GM23248 (cell line): ENCODE measurements around the gene HMGXB3. TPM values are rescaled to one million over a fixed set of nuclear protein-coding genes. Genes with fewer than 3 reads are reported as not detected.
"Not testable (repeated sequence)": the region's sequence is repeated elsewhere in the genome, so short reads cannot be mapped to it uniquely, and the experiment has no call there.

Experiments
- DNase-seq: peaks from one replicate; pipeline ENCODE4 v3.0.0-alpha.2; 2015
- H2AFZ ChIP-seq: fragments of 200-600 bp; sonication (generic); 2 replicates; pipeline ENCODE4 v1.6.1; 2016; ENCODE audit warnings: antibody characterized with exemption
- H3F3A ChIP-seq: fragments of 200-600 bp; sonication (generic); 2 replicates; pipeline ENCODE4 v1.6.1; 2016; ENCODE audit warnings: mild to moderate bottlenecking, antibody characterized with exemption, mixed run types; ENCODE audit not compliant: insufficient read depth
- H3K27ac ChIP-seq: fragments of 200-600 bp; sonication (generic); 2 replicates; pipeline ENCODE4 v1.5.1; 2016; ENCODE audit warnings: mild to moderate bottlenecking
- H3K27me3 ChIP-seq: fragments of 200-600 bp; sonication (generic); replicated peaks from 2 replicates; pipeline ENCODE4 v1.6.1; 2016; ENCODE audit warnings: mild to moderate bottlenecking; ENCODE audit not compliant: insufficient read depth
- H3K36me3 ChIP-seq: fragments of 200-600 bp; sonication (generic); 2 replicates; pipeline ENCODE4 v1.6.1; 2016; ENCODE audit warnings: low read depth, mild to moderate bottlenecking
- H3K4me1 ChIP-seq: fragments of 200-600 bp; sonication (generic); 2 replicates; pipeline ENCODE4 v1.6.1; 2016; ENCODE audit warnings: mild to moderate bottlenecking; ENCODE audit not compliant: insufficient read depth
- H3K4me2 ChIP-seq: fragments of 200-600 bp; sonication (generic); one replicate; pipeline ENCODE4 v1.6.1; 2016; ENCODE audit warnings: mild to moderate bottlenecking; ENCODE audit not compliant: unreplicated experiment
- H3K4me3 ChIP-seq: fragments of 200-600 bp; sonication (generic); 2 replicates; pipeline ENCODE4 v1.5.1; 2016; ENCODE audit warnings: mild to moderate bottlenecking
- H3K79me2 ChIP-seq: fragments of 200-600 bp; sonication (generic); 2 replicates; pipeline ENCODE4 v1.6.1; 2016; ENCODE audit warnings: mild to moderate bottlenecking; ENCODE audit not compliant: insufficient read depth
- H3K9ac ChIP-seq: fragments of 200-600 bp; sonication (generic); 2 replicates; pipeline ENCODE4 v1.6.1; 2016; ENCODE audit warnings: mild to moderate bottlenecking
- H3K9me2 ChIP-seq: fragments of 200-600 bp; sonication (generic); 2 replicates; pipeline ENCODE4 v1.6.1; 2016; ENCODE audit warnings: mixed run types, mild to moderate bottlenecking, moderate library complexity; ENCODE audit not compliant: insufficient read depth
- H3K9me3 ChIP-seq: fragments of 200-600 bp; sonication (generic); one replicate; pipeline ENCODE4 v1.6.1; 2017; ENCODE audit warnings: low read depth
- H4K20me1 ChIP-seq: fragments of 200-600 bp; sonication (generic); 2 replicates; pipeline ENCODE4 v1.6.0; 2016; ENCODE audit not compliant: insufficient read depth
- EZH2 ChIP-seq: fragments of 200-600 bp; sonication (generic); IDR thresholded peaks from 2 replicates; pipeline ENCODE4 v1.6.1; 2018; ENCODE audit warnings: antibody characterized with exemption, mild to moderate bottlenecking; ENCODE audit not compliant: insufficient read depth, poor library complexity, severe bottlenecking
- EZH2phosphoT487 ChIP-seq: fragments of 200-600 bp; sonication (generic); IDR thresholded peaks from 2 replicates; pipeline ENCODE4 v1.6.1; 2018; ENCODE audit warnings: antibody characterized with exemption, moderate library complexity, mild to moderate bottlenecking, low read depth; ENCODE audit not compliant: insufficient read depth
- WGBS, 2 experiments: methylation state at CpG; one replicate each; pipeline ENCODE4 v1.1.6; 2015 to 2017; ENCODE audit warnings: low lambda C conversion rate in 2 of 2, low coverage in 1 of 2; ENCODE audit errors: missing lambda C conversion rate in 2 of 2; 5-methylcytosine and 5-hydroxymethylcytosine counted together
- in situ Hi-C: fragments of 300-500 bp; cut with MboI; formaldehyde crosslinking; loops from 2 replicates; pipeline ENCODE4 v1.15.0; 2020
- polyA plus RNA-seq: library from polyadenylated mRNA; unstranded; fragments of >200 nt; fragmentation: Nextera tagmentation; extraction: Ambion mirVana; gene quantifications from 2 replicates; pipeline ENCODE4 v1.2.1, GENCODE V29; 2016
- total RNA-seq: library from RNA; depleted of rRNA; stranded (reverse); fragments of >200 nt; shearing (Covaris generic); gene quantifications from 2 replicates; pipeline ENCODE4 v1.2.3, GENCODE V29; 2014

HMGXB3 gene
- total and polyA plus RNA-seq, 2 experiments from 2014 or later = 13.6 to 46.5 TPM

DNA sequence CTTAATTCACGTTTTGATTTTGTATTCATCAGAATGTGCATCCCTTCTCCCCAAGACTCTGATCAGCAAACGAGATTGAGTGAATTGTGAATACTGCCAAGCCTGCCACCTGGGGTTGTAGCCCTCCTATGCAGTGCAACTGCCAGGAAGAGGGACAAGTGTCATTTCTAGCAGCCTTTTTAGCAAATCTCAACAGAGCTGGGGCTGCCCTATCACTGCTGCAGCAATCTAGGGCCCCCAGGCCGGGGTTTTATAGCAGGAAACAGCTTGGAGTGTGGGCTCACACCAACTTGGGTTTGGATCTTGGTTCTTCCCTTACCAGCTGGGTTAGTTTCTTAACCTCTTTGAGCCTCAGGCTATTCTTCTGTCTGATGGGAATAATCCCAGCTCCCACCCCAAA lies 81.8 kb downstream of the HMGXB3 start:
- H3K9me3 ChIP-seq = no peaks in the 10 kb centered on the region
- H3F3A ChIP-seq = no peaks in the 10 kb centered on the region
- no peaks in the 10 kb centered on the region for H3K4me1 ChIP-seq
- 58 to 60% methylated on average over 3 of the region's 3 CpGs for whole genome bisulfite sequencing, 2 experiments
- in situ Hi-C loops = no loop called here
- H2AFZ ChIP-seq = no peak overlapping the region
- H3K36me3 ChIP-seq = no peaks in the 10 kb centered on the region
- TF ChIP-seq EZH2 = no peak
- no peak for TF ChIP-seq EZH2phosphoT487
- DNase-seq = no peak
- H3K79me2 ChIP-seq = no peaks in the 10 kb centered on the region
- no peak overlapping the region for H3K4me2 ChIP-seq
- no peaks in the 10 kb centered on the region for H4K20me1 ChIP-seq
- no peaks in the 10 kb centered on the region for H3K27me3 ChIP-seq
- H3K4me3 ChIP-seq = no peak overlapping the region
- H3K27ac ChIP-seq = no peak overlapping the region
- H3K9ac ChIP-seq = no peak overlapping the region
- no peaks in the 10 kb centered on the region for H3K9me2 ChIP-seq

GRCh38 chr5:150082889-150083288 lies 82.3 kb downstream of the HMGXB3 start:
- Histone ChIP-seq H3K4me1 (no peaks in the 10 kb centered on the region), H3K9me3 (no peaks in the 10 kb centered on the region), H2AFZ (no peak overlapping the region), H3K4me2 (no peak overlapping the region), H3K9me2 (no peaks in the 10 kb centered on the region), H3K4me3 (no peak overlapping the region), H3F3A (no peaks in the 10 kb centered on the region), H3K9ac (no peak overlapping the region), H4K20me1 (no peaks in the 10 kb centered on the region), H3K27me3 (no peaks in the 10 kb centered on the region), H3K79me2 (no peaks in the 10 kb centered on the region), H3K27ac (no peak overlapping the region), H3K36me3 (no peaks in the 10 kb centered on the region)
- DNase-seq = no peak
- in situ Hi-C loops = no loop called here
- TF ChIP-seq EZH2 (no peak), EZH2phosphoT487 (no peak)
- 90 to 91% methylated on average over 5 to 6 of the region's 6 CpGs for WGBS, 2 experiments

GRCh38 chr5:150084754-150085153 lies 84.2 kb downstream of the HMGXB3 start:
- H3K4me1 ChIP-seq, H4K20me1 ChIP-seq, H3K4me2 ChIP-seq, H3K4me3 ChIP-seq, H3K9me3 ChIP-seq, H3K9ac ChIP-seq, H2AFZ ChIP-seq, H3K27ac ChIP-seq, H3K79me2 ChIP-seq, H3K9me2 ChIP-seq, H3K27me3 ChIP-seq, H3F3A ChIP-seq, H3K36me3 ChIP-seq, in situ Hi-C loops, DNase-seq: not testable (repeated sequence)
- 79 to 86% methylated on average over 6 of the region's 6 CpGs for WGBS, 2 experiments

DNA sequence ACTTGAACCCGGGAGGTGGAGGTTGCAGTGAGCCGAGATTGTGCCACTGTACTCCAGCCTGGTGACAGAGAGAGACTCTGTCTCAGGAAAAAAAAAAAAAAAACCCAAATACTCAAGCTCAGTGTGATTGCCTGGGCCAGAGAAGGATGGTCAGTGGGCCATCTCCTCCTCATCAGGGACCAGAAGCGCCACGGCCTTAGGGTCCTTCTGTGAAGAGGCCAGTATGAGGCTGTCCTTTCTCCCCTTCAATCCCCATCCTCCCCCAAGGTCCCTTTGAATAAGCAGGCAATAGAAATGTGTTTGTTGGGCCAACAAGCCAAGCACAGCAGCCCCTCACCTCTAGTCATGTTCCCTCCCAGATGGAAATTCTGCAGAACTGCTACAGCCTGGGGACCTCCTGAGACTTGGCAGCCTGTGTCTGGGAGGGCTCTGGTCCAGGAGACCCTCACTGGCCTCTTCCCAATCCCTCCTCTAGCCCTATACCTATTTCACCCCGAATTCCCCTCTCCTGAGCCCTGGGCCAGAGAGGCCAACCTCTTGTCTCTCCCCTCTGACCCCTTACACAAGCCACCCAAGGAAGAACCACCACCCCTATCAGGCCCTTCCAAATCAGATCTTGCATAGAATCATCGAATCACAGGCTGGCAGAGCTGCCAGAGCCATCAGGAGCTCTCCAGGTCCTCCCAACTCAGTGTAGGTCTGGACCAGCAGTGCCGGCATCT lies 84.8 kb downstream of the HMGXB3 start:
- H3K4me3 ChIP-seq = no peak overlapping the region
- no peak overlapping the region for H2AFZ ChIP-seq
- no peaks in the 10 kb centered on the region for H4K20me1 ChIP-seq
- no peak for DNase-seq
- no peak overlapping the region for H3K4me2 ChIP-seq
- no peak for TF ChIP-seq EZH2phosphoT487
- no peak for TF ChIP-seq EZH2
- H3K36me3 ChIP-seq = no peaks in the 10 kb centered on the region
- no peaks in the 10 kb centered on the region for H3K4me1 ChIP-seq
- H3K9me2 ChIP-seq = no peaks in the 10 kb centered on the region
- in situ Hi-C loops = no loop called here
- no peaks in the 10 kb centered on the region for H3K79me2 ChIP-seq
- 74 to 78% methylated on average over 7 of the region's 7 CpGs for WGBS, 2 experiments
- no peak overlapping the region for H3K9ac ChIP-seq
- no peaks in the 10 kb centered on the region for H3K9me3 ChIP-seq
- no peaks in the 10 kb centered on the region for H3K27me3 ChIP-seq
- no peaks in the 10 kb centered on the region for H3F3A ChIP-seq
- H3K27ac ChIP-seq = no peak overlapping the region
